PC-9 (cell line): ENCODE results near the gene ZNF215.

Source experiments
- CTCF ChIP-seq: fragments of 200-600 bp; sonication (generic); conservative IDR thresholded peaks from 2 replicates; pipeline ENCODE4 v1.6.1; 2017; ENCODE audit warnings: mixed run types, antibody characterized with exemption, mild to moderate bottlenecking, moderate library complexity
- EZH2 ChIP-seq: fragments of 200-600 bp; sonication (generic); IDR thresholded peaks from 2 replicates; pipeline ENCODE4 v1.8.0; 2017; ENCODE audit warnings: antibody characterized with exemption, low read depth

DNA sequence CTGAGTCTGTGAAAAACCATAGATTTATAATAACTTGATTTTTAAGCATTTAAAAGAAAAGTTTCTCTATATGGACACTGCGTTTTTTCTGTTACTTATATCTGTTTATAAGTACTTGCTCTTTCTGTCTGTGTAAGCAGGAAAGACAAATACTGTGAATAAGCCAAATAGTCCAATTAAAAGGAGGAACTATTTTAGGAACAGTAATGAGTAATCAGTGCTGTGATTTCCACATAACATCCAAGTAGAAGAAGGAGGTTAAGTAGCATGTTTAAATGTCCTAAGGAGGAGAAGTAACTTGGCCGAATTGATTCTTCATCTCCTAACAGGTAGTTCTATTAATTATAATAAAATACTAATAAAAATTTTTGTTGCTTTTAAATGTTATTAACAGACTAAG, 53.1 kb downstream of the ZNF215 start:
- TF ChIP-seq CTCF: no peak
- TF ChIP-seq EZH2: no peak
